ENCODE data around the gene KCNK10. TPM values are rescaled to one million over a fixed set of nuclear protein-coding genes. Genes with fewer than 3 reads are reported as not detected.

KCNK10 gene
- total RNA-seq, 4 donors from 2014 or later = not detected

GRCh38 chr14:88218119-88218915 is 104.8 kb downstream of the KCNK10 start:
- ATAC-seq (ENCODE audit: low FRiP score) = no peak
- DNase-seq (ENCODE audit: low spot score) = no peak
- TF ChIP-seq CTCF (IDR thresholded peaks at IDR 0.05) = no peak

GRCh38 chr14:88212691-88213090 is 110.4 kb downstream of the KCNK10 start:
- TF ChIP-seq CTCF (IDR thresholded peaks at IDR 0.05) = no peak
- no peak for DNase-seq (ENCODE audit: low spot score)
- ATAC-seq (ENCODE audit: low FRiP score) = no peak

- TF ChIP-seq CTCF (IDR thresholded peaks at IDR 0.05) = no peak
- no peak for DNase-seq (ENCODE audit: low spot score)
- no peak for ATAC-seq (ENCODE audit: low FRiP score)
These were observed 112.6 kb downstream of the KCNK10 start for GRCh38 chr14:88210426-88210825.

GRCh38 chr14:88209273-88209672 is 113.8 kb downstream of the KCNK10 start:
- ATAC-seq (ENCODE audit: low FRiP score) (no peak), DNase-seq (ENCODE audit: low spot score) (no peak)
- no peak for TF ChIP-seq CTCF (IDR thresholded peaks at IDR 0.05)

- DNase-seq (ENCODE audit: low spot score) (no peak), ATAC-seq (ENCODE audit: low FRiP score) (no peak)
- TF ChIP-seq CTCF (IDR thresholded peaks at IDR 0.05) = no peak
These were observed 114.2 kb downstream of the KCNK10 start for GRCh38 chr14:88208858-88209257.

- TF ChIP-seq CTCF (IDR thresholded peaks at IDR 0.05) = no peak
- no peak for DNase-seq (ENCODE audit: low spot score)
- no peak for ATAC-seq (ENCODE audit: low FRiP score)
These were observed 118.8 kb downstream of the KCNK10 start for GRCh38 chr14:88204221-88204620.

GRCh38 chr14:88203291-88203690 is 119.8 kb downstream of the KCNK10 start:
- no peak for TF ChIP-seq CTCF (IDR thresholded peaks at IDR 0.05)
- DNase-seq (ENCODE audit: low spot score) = no peak
- ATAC-seq (ENCODE audit: low FRiP score) = no peak
